Chondrocyte (in vitro differentiated cells): Measurements from ENCODE around the gene WBP1L. TPM values are rescaled to one million over a fixed set of nuclear protein-coding genes. Genes with fewer than 3 reads are reported as not detected.

ENCODE experiments used
- DNase-seq: peaks from one replicate; pipeline ENCODE4 v3.0.0; 2021; ENCODE audit warnings: mixed read lengths, low spot score
- H3K27ac Mint-ChIP-seq: one replicate; pipeline ENCODE4 v1.8.0; 2021; ENCODE audit warnings: mild to moderate bottlenecking, moderate library complexity, mixed read lengths; ENCODE audit not compliant: unreplicated experiment
- H3K27me3 Mint-ChIP-seq: 2 replicates; pipeline ENCODE4 v1.8.0; 2021; ENCODE audit warnings: low read depth, mixed read lengths
- H3K36me3 Mint-ChIP-seq: 2 replicates; pipeline ENCODE4 v1.8.0; 2021; ENCODE audit warnings: low read depth, mixed read lengths
- H3K4me1 Mint-ChIP-seq: 2 replicates; pipeline ENCODE4 v1.8.0; 2021; ENCODE audit warnings: low read depth, mild to moderate bottlenecking, mixed read lengths
- H3K4me3 Mint-ChIP-seq: one replicate; pipeline ENCODE4 v1.8.0; 2021; ENCODE audit warnings: mild to moderate bottlenecking, moderate library complexity, mixed read lengths; ENCODE audit not compliant: unreplicated experiment
- H3K9me3 Mint-ChIP-seq: 2 replicates; pipeline ENCODE4 v1.8.0; 2021; ENCODE audit warnings: low read depth, mixed read lengths
- CTCF ChIP-seq: fragments of 200-600 bp; sonication (generic); IDR thresholded peaks from 2 replicates; pipeline ENCODE4 v1.5.0; 2021; ENCODE audit warnings: antibody characterized with exemption, mild to moderate bottlenecking, moderate library complexity
- total RNA-seq: library from RNA; stranded (reverse); gene quantifications from 3 replicates; pipeline ENCODE4 v1.2.1, GENCODE V29; 2021

WBP1L gene
- total RNA-seq, 1 donor from 2014 or later, result 95.3 TPM

- no peak overlapping the region for H3K27ac Mint-ChIP-seq
- H3K9me3 Mint-ChIP-seq, result no peaks in the 10 kb centered on the region
- no peaks in the 10 kb centered on the region for H3K27me3 Mint-ChIP-seq
- no peak for TF ChIP-seq CTCF
- no peak for DNase-seq
- peaks cover 4% of the 10 kb centered on the region for H3K4me1 Mint-ChIP-seq
- no peak overlapping the region for H3K4me3 Mint-ChIP-seq
- peaks cover 2% of the 10 kb centered on the region for H3K36me3 Mint-ChIP-seq
Measured at GRCh38 chr10:102827597-102827975, 83.8 kb downstream of the WBP1L start.

- H3K27me3 Mint-ChIP-seq, result no peaks in the 10 kb centered on the region
- no peak overlapping the region for H3K4me3 Mint-ChIP-seq
- no peaks in the 10 kb centered on the region for H3K9me3 Mint-ChIP-seq
- no peak for TF ChIP-seq CTCF
- peaks cover 9% of the 10 kb centered on the region for H3K4me1 Mint-ChIP-seq
- no peak overlapping the region for H3K27ac Mint-ChIP-seq
- DNase-seq, result no peak
- peaks cover 2% of the 10 kb centered on the region for H3K36me3 Mint-ChIP-seq
Measured at GRCh38 chr10:102831322-102832071, 87.7 kb downstream of the WBP1L start.

GRCh38 chr10:102832248-102832647 is 88.5 kb downstream of the WBP1L start:
- no peak for TF ChIP-seq CTCF
- Mint-ChIP-seq H3K9me3 (no peaks in the 10 kb centered on the region), H3K36me3 (peaks cover 2% of the 10 kb centered on the region), H3K27me3 (no peaks in the 10 kb centered on the region), H3K27ac (no peak overlapping the region), H3K4me3 (no peak overlapping the region), H3K4me1 (peaks cover 12% of the 10 kb centered on the region)
- no peak for DNase-seq

- H3K27me3 Mint-ChIP-seq, result no peaks in the 10 kb centered on the region
- H3K9me3 Mint-ChIP-seq, result peaks cover 5% of the 10 kb centered on the region
- no peak overlapping the region for H3K4me3 Mint-ChIP-seq
- no peak overlapping the region for H3K27ac Mint-ChIP-seq
- no peak for DNase-seq
- H3K36me3 Mint-ChIP-seq, result peaks cover 4% of the 10 kb centered on the region
- peaks cover 15% of the 10 kb centered on the region for H3K4me1 Mint-ChIP-seq
- no peak for TF ChIP-seq CTCF
Measured at GRCh38 chr10:102832987-102833386, 89.2 kb downstream of the WBP1L start.

GRCh38 chr10:102834143-102834542 is 90.4 kb downstream of the WBP1L start:
- H3K36me3 Mint-ChIP-seq, result peaks cover 9% of the 10 kb centered on the region
- DNase-seq, result no peak
- H3K9me3 Mint-ChIP-seq, result peaks cover 13% of the 10 kb centered on the region
- no peak overlapping the region for H3K27ac Mint-ChIP-seq
- H3K4me3 Mint-ChIP-seq, result no peak overlapping the region
- peaks cover 15% of the 10 kb centered on the region for H3K4me1 Mint-ChIP-seq
- TF ChIP-seq CTCF, result no peak
- H3K27me3 Mint-ChIP-seq, result no peaks in the 10 kb centered on the region
